Karpas-422 (cell line): Measurements from ENCODE around the gene GRIA4. TPM values are rescaled to one million over a fixed set of nuclear protein-coding genes. Genes with fewer than 3 reads are reported as not detected.

Experiments
- DNase-seq: peaks from one replicate; pipeline ENCODE4 v3.0.0-alpha.2; 2015
- H2AFZ ChIP-seq: fragments of 200-600 bp; sonication (generic); 2 replicates; pipeline ENCODE4 v1.6.1; 2014; ENCODE audit warnings: antibody characterized with exemption, low read length, mixed read lengths
- H3K27ac ChIP-seq: fragments of 200-600 bp; sonication (generic); 2 replicates; pipeline ENCODE4 v1.5.1; 2014; ENCODE audit warnings: mild to moderate bottlenecking, low read length, moderate library complexity
- H3K27me3 ChIP-seq: fragments of 200-600 bp; sonication (generic); 2 replicates; pipeline ENCODE4 v1.6.1; 2014; ENCODE audit warnings: low read length, mixed read lengths
- H3K36me3 ChIP-seq: fragments of 200-600 bp; sonication (generic); 2 replicates; pipeline ENCODE4 v1.6.1; 2014; ENCODE audit warnings: low read length, mixed read lengths; ENCODE audit not compliant: insufficient read depth
- H3K4me1 ChIP-seq: fragments of 200-600 bp; sonication (generic); 2 replicates; pipeline ENCODE4 v1.6.1; 2014; ENCODE audit warnings: mild to moderate bottlenecking, low read length, mixed read lengths
- H3K4me2 ChIP-seq: fragments of 200-600 bp; sonication (generic); 2 replicates; pipeline ENCODE4 v1.6.1; 2014; ENCODE audit warnings: low read length, low read depth, mild to moderate bottlenecking; ENCODE audit not compliant: poor library complexity, severe bottlenecking
- H3K4me3 ChIP-seq: fragments of 200-600 bp; sonication (generic); 2 replicates; pipeline ENCODE4 v1.5.1; 2014; ENCODE audit warnings: mild to moderate bottlenecking, antibody characterized with exemption, low read length, mixed read lengths
- H3K79me2 ChIP-seq: fragments of 200-600 bp; sonication (generic); 2 replicates; pipeline ENCODE4 v1.6.1; 2014; ENCODE audit warnings: mild to moderate bottlenecking, low read length, mixed read lengths
- H3K9ac ChIP-seq: fragments of 200-600 bp; sonication (generic); 2 replicates; pipeline ENCODE4 v1.6.0; 2014; ENCODE audit warnings: low read length
- H3K9me2 ChIP-seq: fragments of 200-600 bp; sonication (generic), shearing (Covaris generic); replicated peaks from 2 replicates; pipeline ENCODE4 v1.6.0; 2014; ENCODE audit warnings: mild to moderate bottlenecking, low read length, moderate library complexity; ENCODE audit not compliant: insufficient read depth
- H3K9me3 ChIP-seq: fragments of 300-700, 200-600 bp; sonication (generic); 2 replicates; pipeline ENCODE4 v1.6.1; 2014; ENCODE audit warnings: low read length, mixed read lengths
- H4K20me1 ChIP-seq: fragments of 200-600 bp; sonication (generic); 2 replicates; pipeline ENCODE4 v1.6.1; 2014; ENCODE audit warnings: mild to moderate bottlenecking, antibody characterized with exemption, low read length, low read depth; ENCODE audit not compliant: insufficient read depth
- total RNA-seq: library from RNA; depleted of rRNA; stranded (reverse); fragments of >200 nt; shearing (Covaris generic); gene quantifications from 2 replicates; pipeline ENCODE4 v1.2.3, GENCODE V29; 2014; ENCODE audit warnings: low replicate concordance

Gene GRIA4
- total RNA-seq, 1 experiment from 2014 or later, result 0.19 TPM

DNA sequence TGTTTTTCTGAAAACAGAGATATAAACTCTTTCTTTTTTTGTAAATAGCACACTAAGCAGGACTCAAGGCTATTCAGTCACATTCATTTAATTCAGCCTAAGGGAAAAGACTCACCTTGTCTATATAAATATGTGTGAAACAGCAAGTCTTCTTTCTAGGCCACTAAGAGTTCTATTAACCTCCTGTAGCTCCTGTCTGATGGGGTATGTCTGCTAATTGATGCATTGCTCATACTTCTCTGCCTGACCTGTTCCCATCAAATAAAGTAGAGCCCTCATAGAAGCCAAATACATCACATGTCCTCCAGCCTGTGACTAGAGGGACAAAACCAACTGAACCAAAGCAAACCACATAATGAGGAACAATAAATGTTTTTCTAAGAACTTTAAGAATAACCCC is 344.0 kb downstream of the GRIA4 start:
- Histone ChIP-seq H2AFZ (no peak overlapping the region), H3K9me3 (no peaks in the 10 kb centered on the region), H3K9me2 (no peaks in the 10 kb centered on the region), H3K36me3 (no peaks in the 10 kb centered on the region), H3K4me3 (no peak overlapping the region), H3K27ac (no peak overlapping the region), H3K79me2 (no peaks in the 10 kb centered on the region), H4K20me1 (no peaks in the 10 kb centered on the region), H3K4me2 (no peak overlapping the region), H3K9ac (no peak overlapping the region), H3K4me1 (no peaks in the 10 kb centered on the region), H3K27me3 (no peaks in the 10 kb centered on the region)
- DNase-seq, result no peak

DNA sequence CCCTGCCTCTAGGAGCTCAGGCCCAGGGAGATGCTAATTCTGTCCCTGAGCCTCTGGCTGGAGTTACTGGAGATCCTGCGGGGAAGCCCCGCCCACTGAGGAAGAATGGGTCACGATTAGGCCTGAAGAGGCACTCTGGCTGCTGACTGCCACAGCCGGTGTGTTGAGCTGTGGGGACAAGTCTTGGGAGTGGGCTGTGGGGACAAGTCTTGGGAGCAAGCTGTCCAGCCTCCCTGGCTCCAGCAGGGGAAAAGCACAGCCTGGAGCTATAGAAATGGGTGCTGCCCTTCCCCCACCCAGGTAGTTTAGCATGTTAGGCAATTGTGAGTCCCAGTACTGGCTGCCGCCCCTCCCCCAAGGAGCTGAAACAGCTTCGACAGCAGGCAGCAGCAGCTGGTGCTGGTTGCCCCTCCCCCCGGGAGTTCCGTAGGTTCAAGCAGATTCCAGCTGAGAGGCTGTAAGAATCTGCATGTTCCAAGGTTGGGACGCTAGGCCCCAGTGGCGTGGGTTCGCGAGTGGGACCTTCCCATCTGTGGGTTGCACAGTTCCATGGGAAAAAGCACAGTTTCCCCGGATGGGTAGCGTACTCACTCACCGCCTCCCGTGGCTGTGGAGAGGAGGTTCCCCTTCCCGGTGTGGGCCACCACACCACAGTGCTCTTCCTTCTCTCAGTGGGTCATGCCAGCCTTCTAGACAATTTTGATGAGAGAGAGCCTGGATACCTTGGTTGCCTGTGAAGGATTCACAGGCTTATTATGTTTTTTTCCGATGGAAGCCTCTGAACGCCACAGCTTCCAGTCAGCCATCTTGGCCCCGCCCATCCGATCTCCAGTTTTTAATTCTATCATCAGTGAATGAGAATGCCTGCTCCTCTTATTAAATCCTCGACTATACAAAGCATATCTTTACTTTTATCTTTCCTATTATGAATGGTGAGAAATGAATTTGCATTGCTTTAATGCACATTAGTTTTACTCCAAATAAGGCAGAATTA is 350.7 kb downstream of the GRIA4 start:
- DNase-seq, result no peak
- H4K20me1 ChIP-seq, result no peaks in the 10 kb centered on the region
- H3K36me3 ChIP-seq, result no peaks in the 10 kb centered on the region
- H2AFZ ChIP-seq, result no peak overlapping the region
- H3K4me1 ChIP-seq, result no peaks in the 10 kb centered on the region
- no peaks in the 10 kb centered on the region for H3K79me2 ChIP-seq
- no peak overlapping the region for H3K9ac ChIP-seq
- H3K4me3 ChIP-seq, result no peak overlapping the region
- no peaks in the 10 kb centered on the region; the same call in 1 of the 2 replicates for H3K27me3 ChIP-seq
- no peak overlapping the region for H3K4me2 ChIP-seq
- no peaks in the 10 kb centered on the region for H3K9me2 ChIP-seq
- H3K27ac ChIP-seq, result no peak overlapping the region
- H3K9me3 ChIP-seq, result no peaks in the 10 kb centered on the region

DNA sequence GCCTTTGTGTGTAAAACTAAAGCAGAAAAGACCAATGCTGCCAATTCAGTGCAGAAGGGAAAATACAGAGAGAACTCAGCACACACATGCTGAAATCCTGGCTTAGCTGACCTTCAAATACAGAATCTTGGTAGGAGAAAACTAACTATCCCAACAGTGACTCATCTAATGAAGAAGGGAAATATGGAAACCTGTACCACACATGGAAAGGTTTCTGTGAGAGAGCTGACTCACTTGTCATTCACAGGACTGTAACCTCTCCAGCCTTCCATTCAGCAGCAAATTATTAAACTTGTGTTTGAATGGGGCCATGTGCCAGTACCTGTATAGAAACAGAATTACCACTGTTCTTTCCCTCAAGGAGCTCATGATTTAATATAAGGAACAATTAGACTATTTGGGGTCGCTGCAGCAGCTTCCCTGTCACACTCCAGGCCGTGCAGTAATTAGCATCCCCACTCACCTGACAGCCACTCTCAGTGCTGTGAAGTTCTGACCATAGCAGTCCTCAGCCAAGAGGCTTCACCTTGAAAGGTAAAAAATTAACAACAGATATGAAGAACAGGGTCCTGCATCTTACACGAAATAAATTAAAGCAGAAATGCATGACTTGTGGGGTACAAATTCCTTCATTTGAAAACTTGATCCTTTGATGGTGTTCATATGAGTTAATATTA is 358.3 kb downstream of the GRIA4 start:
- Histone ChIP-seq H3K9me2 (no peaks in the 10 kb centered on the region), H3K79me2 (no peaks in the 10 kb centered on the region), H3K9me3 (no peaks in the 10 kb centered on the region), H3K27ac (no peak overlapping the region), H2AFZ (no peak overlapping the region), H3K9ac (no peak overlapping the region), H3K4me2 (no peak overlapping the region), H3K4me1 (no peaks in the 10 kb centered on the region), H3K27me3 (no peaks in the 10 kb centered on the region), H3K4me3 (no peak overlapping the region), H3K36me3 (no peaks in the 10 kb centered on the region), H4K20me1 (no peaks in the 10 kb centered on the region)
- no peak for DNase-seq

DNA sequence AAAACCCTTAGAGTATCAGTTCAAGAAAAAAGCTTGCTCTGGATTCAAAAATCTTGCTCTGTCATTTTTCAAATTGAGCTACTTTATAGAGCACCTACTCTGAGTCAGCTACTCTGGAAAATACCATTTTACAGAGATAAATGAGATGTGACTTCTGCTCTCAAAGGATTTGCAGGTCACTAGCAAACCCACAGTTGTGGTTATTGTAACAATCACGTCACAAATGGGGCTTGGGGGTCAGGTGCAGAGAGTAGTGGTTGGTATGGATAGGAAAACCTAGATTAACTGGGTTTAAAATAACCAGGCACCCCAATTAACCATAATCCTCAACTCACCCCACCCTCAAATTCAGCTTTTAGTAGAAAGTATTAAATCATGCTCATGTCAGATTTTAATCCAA is 359.9 kb downstream of the GRIA4 start:
- Histone ChIP-seq H3K9me3 (no peaks in the 10 kb centered on the region), H3K9me2 (no peaks in the 10 kb centered on the region), H3K9ac (no peak overlapping the region), H3K27ac (no peak overlapping the region), H3K27me3 (no peaks in the 10 kb centered on the region), H3K4me1 (no peaks in the 10 kb centered on the region), H4K20me1 (no peaks in the 10 kb centered on the region), H3K4me3 (no peak overlapping the region), H3K36me3 (no peaks in the 10 kb centered on the region), H3K79me2 (no peaks in the 10 kb centered on the region), H2AFZ (no peak overlapping the region), H3K4me2 (no peak overlapping the region)
- DNase-seq, result no peak

DNA sequence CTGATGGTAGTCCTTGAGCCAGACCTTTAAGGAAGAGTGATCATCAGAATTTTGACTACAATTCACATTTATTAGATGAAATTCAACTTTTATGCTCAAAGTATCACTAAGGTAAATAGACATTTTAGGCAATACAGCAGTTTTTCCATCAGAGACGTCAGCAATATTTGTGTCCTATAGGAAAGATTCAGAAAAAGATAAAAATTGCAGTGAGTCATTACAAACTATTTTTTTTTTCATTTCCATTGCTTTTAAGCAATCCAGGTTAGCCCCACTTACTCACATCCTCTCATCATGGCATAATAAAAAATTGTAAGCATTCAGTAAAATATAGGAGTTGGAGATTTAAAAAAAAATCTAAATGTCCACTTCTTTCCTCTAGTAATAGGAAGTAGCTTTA is 365.3 kb downstream of the GRIA4 start:
- Histone ChIP-seq H2AFZ (no peak overlapping the region), H3K27me3 (0 out of 2 replicates have a peak, but pooled peaks cover 3% of the 10 kb centered on the region), H3K36me3 (no peaks in the 10 kb centered on the region), H3K27ac (no peak overlapping the region), H3K9me3 (no peaks in the 10 kb centered on the region), H3K4me1 (no peaks in the 10 kb centered on the region), H3K4me3 (no peak overlapping the region), H3K4me2 (no peak overlapping the region), H3K79me2 (no peaks in the 10 kb centered on the region), H4K20me1 (no peaks in the 10 kb centered on the region), H3K9me2 (no peaks in the 10 kb centered on the region), H3K9ac (no peak overlapping the region)
- no peak for DNase-seq

DNA sequence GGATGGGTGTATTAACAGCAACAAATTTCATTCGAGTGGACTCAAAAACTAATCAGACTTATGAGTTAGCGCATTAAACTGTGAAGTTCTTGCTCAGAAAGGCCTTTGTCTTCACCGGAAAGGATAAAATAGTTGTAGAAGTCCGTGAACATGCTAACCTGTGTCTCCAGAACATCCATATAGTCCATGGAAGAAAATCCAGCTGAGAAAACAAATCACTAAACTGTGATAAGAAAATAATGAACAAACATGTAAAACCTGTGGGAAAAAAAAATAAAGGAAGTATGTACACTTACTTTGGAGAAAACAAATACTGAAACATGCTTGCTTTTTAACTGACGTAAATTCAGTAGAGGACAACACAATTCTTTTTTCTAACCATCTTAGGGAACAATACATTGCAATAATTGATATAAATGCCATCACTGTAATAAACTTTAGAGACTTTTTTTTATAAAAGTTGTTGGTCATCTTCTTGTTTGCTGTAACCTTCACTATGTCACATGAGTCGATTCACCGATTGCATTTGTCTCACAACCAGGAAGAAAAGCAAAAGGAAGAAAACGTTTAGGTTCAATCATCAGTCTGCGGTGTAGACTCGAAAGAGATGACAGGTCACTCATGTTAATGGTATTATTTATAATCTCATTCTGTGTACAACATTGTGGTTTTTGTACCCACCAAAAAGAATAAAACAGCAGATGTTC is 370.3 kb downstream of the GRIA4 start:
- Histone ChIP-seq H3K4me1 (no peaks in the 10 kb centered on the region), H3K36me3 (no peaks in the 10 kb centered on the region), H3K27me3 (peaks cover 3% of the 10 kb centered on the region; the same call in 1 of the 2 replicates), H3K79me2 (no peaks in the 10 kb centered on the region), H2AFZ (no peak overlapping the region), H3K9ac (no peak overlapping the region), H4K20me1 (no peaks in the 10 kb centered on the region), H3K9me2 (no peaks in the 10 kb centered on the region), H3K9me3 (no peaks in the 10 kb centered on the region), H3K4me2 (no peak overlapping the region), H3K4me3 (no peak overlapping the region), H3K27ac (no peak overlapping the region)
- DNase-seq, result no peak

DNA sequence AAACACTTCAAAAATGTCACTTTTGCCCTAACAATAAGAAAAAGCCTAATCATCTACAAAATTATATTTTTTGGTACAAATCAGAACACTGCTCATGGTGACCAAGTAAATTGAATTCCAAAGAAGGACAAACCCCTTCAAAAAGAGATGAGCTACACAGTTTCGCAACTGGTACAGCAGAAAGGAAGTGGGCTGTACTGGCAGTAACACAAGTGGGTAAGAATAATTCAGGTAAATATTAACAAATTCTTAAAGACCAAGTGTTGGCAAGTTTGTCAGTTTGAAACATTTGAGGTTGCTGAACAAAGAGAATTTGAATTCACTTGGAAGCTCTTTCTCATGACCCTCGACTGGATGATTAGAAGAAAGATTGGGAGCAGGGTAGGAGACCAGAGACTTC is 376.7 kb downstream of the GRIA4 start:
- H3K36me3 ChIP-seq, result no peaks in the 10 kb centered on the region
- DNase-seq, result no peak
- H3K9me2 ChIP-seq, result no peaks in the 10 kb centered on the region
- H4K20me1 ChIP-seq, result no peaks in the 10 kb centered on the region
- no peak overlapping the region for H3K4me2 ChIP-seq
- no peaks in the 10 kb centered on the region; the same call in 1 of the 2 replicates for H3K27me3 ChIP-seq
- no peaks in the 10 kb centered on the region for H3K79me2 ChIP-seq
- no peak overlapping the region for H2AFZ ChIP-seq
- no peaks in the 10 kb centered on the region for H3K9me3 ChIP-seq
- no peak overlapping the region for H3K9ac ChIP-seq
- no peak overlapping the region for H3K27ac ChIP-seq
- H3K4me1 ChIP-seq, result no peaks in the 10 kb centered on the region
- no peak overlapping the region for H3K4me3 ChIP-seq

DNA sequence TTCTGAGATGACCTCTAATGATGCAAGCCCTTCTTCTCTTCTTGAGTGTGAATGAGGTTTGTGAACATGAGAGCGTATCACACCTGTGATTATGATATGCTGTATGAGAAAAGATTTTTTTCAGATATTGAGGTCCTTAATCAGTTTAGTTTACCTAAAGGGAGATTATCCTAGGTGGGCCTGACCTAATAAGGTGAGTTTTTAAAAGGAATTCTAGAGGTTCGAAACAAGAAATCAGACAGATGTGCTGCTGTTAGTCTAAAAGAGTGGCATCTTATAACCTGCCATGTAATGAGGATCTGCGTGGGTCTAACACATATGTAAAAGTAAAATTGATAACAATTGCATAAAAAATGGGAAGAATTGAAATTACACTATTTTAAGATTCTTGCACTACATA is 378.3 kb downstream of the GRIA4 start:
- Histone ChIP-seq H3K9me2 (no peaks in the 10 kb centered on the region), H3K79me2 (no peaks in the 10 kb centered on the region), H3K4me2 (no peak overlapping the region), H4K20me1 (no peaks in the 10 kb centered on the region), H3K27me3 (no peaks in the 10 kb centered on the region), H3K4me3 (no peak overlapping the region), H3K9me3 (no peaks in the 10 kb centered on the region), H3K9ac (no peak overlapping the region), H2AFZ (no peak overlapping the region), H3K4me1 (no peaks in the 10 kb centered on the region), H3K36me3 (peaks cover 2% of the 10 kb centered on the region; the same call in 1 of the 2 replicates), H3K27ac (no peak overlapping the region)
- DNase-seq, result no peak
